HG03460 (cell line): ENCODE results near the gene KRAS.

Experiments used
- ATAC-seq: cut with Tn5 transposase; IDR thresholded peaks from one replicate; pipeline ENCODE4 v1.9.1; 2021; ENCODE audit not compliant: unreplicated experiment

The KRAS gene

DNA sequence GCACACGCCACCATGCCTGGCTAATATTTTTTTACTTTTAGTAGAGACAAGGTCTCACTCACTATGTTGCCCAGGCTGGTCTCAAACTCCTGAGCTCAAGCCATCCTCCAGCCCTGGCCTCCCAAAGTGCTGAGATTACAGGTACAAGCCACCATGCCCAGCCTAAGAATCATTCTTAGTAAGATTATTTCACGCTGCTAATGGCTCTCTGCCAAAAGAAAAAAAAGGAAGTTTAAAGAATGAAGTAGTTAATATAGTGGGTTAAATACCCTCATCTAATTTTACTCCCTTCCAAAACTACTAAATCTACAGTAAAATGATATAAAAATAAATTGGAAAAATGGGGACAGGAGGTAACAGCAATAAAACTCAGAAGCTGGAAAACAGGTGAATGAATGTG is 53.1 kb downstream of the KRAS start:
- no peak for ATAC-seq

DNA sequence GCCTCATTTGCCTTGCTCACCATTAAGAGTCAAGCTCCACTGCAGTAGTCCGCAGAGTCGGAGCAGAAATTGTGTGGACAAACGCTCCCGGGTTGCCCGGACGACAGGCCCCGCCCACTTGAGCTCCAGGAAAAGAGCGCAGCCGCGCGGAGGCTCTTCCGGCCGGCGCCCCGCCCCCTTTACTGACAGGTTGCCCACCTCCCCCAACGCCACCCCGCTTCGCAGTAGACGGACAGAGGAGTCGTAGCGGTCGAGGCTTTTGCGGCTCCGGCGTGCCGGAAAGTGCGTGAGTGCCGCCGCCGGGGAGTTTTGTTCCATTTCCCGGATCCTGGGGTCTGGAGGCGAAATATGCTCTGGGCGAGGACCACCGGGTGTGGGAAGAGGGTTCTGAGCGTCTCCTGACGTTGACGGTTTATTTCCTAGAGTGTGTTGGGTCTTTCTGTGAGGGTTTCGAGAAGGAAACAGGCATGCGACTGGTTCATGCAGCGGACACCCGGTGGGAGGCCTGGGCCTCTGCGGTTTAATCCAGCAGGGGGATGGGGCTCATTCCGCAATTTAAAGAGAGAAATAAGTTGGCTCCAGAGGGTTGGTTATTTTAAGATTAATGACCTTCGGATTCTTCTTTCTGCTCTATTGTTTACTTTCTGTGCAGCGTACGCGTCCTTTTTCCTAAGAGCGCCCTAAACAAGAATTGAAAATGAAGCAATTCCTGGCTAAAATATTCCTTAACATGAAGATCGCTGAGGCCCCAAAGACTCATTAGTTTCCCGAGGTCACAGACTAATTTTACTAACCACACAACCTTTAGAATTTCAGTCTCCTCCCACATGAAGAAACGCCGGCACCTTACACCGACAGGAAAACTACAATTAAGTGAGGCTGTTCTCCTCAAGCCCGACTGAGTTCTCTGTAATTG is 55.4 kb downstream of the KRAS start, which contains the start of the genes DNAI7 and ETFRF1:
Gene DNAI7 (minus strand): TSS at position 105 of the 916 bp plus-strand sequence. CDS start 82 bp downstream, at position 23.
Gene ETFRF1 (plus strand): TSS at position 182 of the 916 bp plus-strand sequence. CDS start 8,720 bp downstream, outside the sequence.
- ATAC-seq, result peak; percentile 91

DNA sequence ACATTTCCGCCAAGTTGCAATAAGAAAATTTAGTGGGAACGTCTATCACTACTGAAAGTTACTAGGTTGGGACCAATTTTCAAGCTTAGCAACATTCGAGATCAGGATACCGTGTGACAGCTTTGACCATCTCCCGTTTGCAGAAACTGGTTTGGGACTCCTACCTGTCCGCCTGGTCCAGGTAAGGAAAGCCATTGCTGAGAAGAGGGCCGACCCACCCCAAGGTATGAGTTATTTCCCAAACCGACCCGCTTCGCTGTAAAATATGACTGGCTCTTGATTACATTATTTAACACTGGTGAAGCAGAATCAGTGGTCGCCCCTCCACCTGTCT is 56.0 kb downstream of the KRAS start:
- no peak for ATAC-seq

DNA sequence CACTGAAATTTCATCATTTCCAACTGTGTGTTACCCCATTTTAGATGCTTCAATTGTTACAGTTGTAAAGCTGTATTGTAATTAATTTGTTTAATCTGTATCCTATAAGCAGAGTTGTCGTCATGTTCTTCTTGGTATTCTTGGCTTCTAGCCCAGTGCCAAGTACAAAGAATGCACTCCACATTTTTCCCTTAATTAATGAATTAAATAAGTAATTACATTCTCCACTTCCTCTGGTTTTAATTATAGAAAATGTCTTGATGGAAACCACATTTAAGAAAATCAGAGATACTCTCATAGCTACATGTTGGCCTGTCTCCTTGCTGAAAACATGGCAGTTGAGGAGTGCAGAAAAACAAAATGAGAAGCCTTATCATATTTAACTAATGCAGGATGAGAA is 56.5 kb downstream of the KRAS start:
- no peak for ATAC-seq

DNA sequence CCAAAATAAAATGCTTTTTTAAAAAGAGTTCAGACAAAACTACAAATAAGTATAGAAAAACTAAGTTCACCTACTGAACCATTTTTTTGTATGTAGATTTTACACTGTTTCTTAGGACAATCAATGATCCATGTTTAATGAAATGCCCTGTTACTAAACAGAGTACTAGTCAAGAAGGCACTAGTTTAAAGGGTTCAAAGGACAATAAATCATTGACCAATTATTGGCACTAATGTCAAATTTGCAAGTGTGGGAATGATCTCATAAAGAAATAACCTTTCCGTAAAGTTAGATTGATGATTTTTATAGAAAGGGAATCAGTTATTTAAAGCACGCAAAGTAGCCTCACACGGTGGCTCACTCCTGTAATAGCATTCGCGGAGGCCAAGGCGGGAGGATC is 59.9 kb downstream of the KRAS start:
- ATAC-seq, result no peak

DNA sequence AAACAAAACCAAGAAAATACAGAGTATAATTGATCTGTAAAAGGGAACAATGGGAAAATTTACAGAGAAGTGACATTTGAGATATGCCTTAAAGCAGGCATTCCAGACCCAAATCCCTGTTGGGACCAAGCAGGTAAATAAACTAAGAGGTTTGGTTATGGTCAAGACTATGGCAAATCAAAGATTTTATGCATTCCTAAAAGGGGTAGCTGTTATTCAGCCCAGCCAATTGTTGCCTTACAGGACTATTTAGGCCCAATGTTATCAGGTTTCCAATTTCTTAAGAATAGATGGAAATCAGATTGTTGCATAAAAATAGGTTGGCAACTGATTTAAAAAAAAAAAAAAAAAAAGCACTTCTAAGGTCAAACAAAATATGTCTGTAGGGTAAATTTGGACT is 61.1 kb downstream of the KRAS start:
- ATAC-seq, result no peak

DNA sequence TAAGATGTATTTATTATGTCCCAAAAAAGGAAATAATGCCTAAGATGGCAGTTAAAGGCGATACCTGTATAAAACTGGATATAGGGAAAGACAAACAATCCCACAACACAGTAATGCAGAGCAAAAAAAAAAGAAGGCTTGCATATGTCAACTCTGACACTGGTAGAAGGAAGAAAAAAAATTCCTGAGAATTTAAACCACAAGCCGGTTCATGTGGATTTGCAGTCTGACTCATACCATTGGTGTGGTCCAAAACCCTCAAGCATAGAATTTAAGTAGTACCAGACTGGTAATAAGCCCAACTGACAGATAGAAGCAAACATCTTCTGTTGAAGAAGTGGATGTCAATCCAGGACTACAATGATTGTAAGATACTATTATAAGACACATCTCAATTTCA is 62.9 kb downstream of the KRAS start:
- no peak for ATAC-seq

DNA sequence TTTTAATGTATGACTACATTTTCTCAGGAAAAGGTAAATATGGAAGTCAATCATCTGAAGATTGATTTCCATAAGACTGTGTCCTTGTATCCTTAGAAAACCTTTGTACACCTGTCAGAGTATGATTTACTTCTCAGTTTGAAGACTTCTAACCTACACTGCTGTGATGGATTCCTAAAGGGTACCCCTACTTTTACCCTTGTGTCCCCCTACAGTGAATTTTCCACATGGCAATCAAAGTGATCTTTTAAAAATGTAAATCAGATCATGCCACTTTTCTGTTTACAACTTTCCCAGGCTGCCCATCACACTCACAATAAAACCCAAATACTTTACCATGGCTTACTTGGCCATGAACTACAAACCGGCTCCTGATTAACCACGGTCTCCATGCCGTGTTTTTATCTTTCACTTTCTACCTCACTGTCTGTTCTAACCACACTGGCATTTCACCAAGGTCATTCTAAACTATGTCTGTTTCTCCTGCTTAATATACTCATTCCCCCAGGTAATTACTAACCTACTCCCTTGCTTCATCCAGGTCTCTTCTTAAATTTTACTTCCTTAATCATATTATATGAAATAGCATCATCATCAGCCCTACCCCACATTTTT is 63.8 kb downstream of the KRAS start:
- peak; percentile 88 for ATAC-seq

DNA sequence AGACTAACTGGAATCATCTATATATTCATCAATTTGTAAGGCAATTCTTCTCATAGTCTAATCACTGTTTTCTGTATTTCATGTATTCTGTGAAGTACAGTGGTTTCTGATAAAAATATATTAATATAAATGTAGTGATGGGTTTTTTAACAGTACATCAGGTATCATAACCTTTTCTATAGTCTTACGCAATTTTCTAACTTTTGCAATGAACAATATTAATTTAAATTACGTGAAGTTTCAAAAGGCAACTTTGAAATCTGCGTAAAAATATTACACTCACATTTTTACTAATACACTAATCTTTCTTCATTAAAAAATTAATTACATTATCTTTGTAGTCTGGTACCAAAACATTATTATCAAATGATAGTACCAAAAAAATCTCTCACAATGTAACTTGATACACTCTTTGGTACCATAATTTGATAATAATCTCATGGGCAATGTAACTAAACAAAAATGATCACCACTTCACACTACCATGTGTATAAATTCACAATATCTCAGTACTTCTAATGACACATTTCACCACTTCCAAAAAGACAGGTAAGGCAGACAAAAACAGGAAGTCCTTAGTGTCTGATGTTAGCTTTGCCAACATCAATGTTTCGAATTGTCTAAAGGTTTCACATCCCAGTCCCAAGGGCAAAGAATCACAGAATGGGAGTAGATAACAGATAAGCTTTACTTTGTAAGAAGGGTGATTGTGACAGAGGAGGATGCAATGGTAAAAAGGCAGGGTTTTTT is 64.5 kb downstream of the KRAS start:
- peak; percentile 44 for ATAC-seq

DNA sequence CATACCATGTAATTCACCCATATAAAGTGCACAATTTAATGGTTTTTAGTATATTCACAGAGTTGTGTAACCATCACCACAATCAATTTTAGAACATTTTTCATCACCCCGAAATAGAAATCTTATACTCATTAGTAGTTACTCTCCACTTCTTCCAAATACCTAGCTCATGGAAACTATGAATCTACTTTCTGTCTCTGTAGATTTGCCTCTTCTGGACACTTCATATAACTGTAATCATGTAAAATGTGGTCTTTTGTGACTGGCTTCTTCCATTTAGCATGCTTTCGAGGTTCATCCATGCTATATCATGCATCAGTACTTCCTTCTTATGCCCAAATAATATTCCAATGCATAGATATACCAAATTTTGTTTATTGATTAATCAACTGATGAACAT is 66.6 kb downstream of the KRAS start:
- no peak for ATAC-seq

DNA sequence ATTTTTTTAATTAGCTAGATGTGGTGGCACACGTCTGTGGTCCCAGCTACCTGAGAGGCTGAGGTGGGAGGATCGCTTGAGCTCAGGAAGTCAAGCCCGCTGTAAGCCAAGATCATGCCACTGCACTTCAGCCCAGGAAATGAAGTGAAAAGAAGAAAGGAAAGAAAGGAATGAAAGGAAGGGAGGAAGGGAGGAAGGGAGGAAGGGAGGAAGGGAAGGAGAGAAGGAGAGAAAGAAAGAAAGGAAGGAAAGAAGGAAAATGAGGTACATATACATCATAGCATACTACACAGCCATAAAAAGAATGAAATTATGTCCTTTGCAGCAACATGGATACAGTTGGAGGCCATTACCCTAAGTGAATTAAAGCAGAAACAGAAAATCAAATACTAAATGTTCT is 68.0 kb downstream of the KRAS start:
- no peak for ATAC-seq

DNA sequence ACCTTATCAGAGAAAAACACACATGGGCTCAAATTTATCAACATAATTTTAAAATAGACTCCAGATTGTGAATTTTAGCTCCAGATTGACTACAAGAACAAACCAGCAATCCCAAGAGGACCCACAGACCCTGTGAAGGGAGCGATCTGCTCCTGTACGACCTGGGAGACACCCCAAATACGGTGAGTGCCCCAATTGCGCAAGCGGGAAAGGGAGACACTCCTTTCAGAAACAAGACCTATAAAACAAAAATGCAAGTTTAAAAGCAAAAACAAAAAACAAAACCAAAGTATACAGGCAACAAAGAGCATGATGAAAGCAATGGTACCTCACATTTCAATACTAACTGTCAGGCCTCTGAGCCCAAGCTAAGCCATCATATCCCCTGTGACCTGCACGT is 87.9 kb downstream of the KRAS start:
- ATAC-seq, result no peak

DNA sequence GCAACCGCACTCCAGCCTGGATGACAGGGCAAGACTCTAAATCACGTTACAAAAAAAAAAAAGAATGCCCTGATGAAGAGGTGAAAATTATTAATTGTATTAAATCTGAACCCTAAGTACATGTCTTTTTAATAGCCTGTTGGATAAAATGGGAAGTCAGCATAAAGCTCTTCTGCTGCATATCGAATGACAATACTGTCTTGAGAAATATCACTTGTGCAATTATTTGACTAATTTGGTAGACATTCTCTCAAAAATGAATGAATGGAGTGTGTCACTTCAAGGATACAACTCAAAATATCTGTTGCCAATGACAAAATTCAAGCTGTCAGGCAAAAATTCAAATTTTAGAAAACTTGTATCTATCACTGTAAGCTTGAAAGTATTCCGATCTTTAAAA is 94.7 kb downstream of the KRAS start:
- ATAC-seq, result no peak

DNA sequence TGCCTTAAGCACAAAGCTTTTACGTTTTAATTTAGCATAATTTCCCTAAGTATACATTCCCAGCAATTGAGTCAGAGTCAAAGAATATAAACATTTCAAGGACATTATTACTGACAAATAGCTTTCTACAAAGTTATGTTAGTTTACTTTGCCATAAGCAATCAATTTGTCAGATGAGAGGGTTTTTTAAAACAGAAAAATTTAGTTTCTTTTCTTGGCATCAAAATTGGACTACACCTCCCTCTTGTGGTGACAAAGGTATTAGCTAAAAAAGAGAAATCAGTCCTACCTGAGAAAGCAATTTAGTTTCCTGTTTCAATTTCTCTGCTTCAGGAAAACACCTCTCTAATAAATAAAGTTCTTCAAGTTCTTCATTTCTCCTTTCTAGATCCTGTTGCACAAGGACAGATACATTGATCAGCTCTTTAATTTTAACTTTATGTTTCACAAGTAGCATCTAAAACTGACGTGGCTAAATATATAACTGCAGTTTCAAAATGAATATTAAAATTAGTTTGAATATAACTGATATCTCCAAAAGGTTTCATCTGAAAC is 95.6 kb downstream of the KRAS start:
- ATAC-seq, result peak; percentile 41
